Natural killer cell (primary cell): ENCODE data around the gene PEDS1. TPM values are rescaled to one million over a fixed set of nuclear protein-coding genes. Genes with fewer than 3 reads are reported as not detected.
A peak's percentile ranks its signal among the peaks of the same experiment; 100 is the strongest.

ENCODE experiments used
- ATAC-seq, 3 donors: fragments of 150-1000 bp in 2 of 3; fragments of 200-7000 bp in 1 of 3; cut with Tn5 transposase; 1 replicate in 1 of 3; 2 replicates in 2 of 3; pipeline ENCODE4 v1.10.0; 2021; ENCODE audit warnings: mild to moderate bottlenecking in 2 of 3, moderate library complexity in 2 of 3
- DNase-seq, 2 donors: peaks; one replicate each; pipeline versions ENCODE4 v3.0.0 to v3.0.0-alpha.2; 2013 to 2021; ENCODE audit warnings: mixed read lengths in 1 of 2
- H3K27ac ChIP-seq: one replicate; pipeline ENCODE4 v1.5.1; 2013; ENCODE audit warnings: mild to moderate bottlenecking, low read length
- H3K27me3 ChIP-seq: one replicate; pipeline ENCODE4 v1.6.1; 2013; ENCODE audit warnings: low read length; ENCODE audit not compliant: control insufficient read depth, insufficient read depth
- H3K36me3 ChIP-seq: one replicate; pipeline ENCODE4 v1.6.1; 2013; ENCODE audit warnings: low read length; ENCODE audit not compliant: control insufficient read depth, insufficient read depth
- H3K4me1 ChIP-seq: one replicate; pipeline ENCODE4 v1.6.1; 2013; ENCODE audit warnings: low read length; ENCODE audit not compliant: control insufficient read depth, insufficient read depth
- H3K4me3 ChIP-seq: one replicate; pipeline ENCODE4 v1.5.1; 2013; ENCODE audit warnings: low read length
- H3K9me3 ChIP-seq: one replicate; pipeline ENCODE4 v1.6.1; 2013; ENCODE audit warnings: low read length; ENCODE audit not compliant: control insufficient read depth, insufficient read depth
- H3K27ac Mint-ChIP-seq, 2 donors: one replicate each; pipeline ENCODE4 v1.8.0; 2022; ENCODE audit warnings: mild to moderate bottlenecking in 2 of 2, mixed read lengths in 2 of 2, moderate library complexity in 1 of 2
- H3K27me3 Mint-ChIP-seq, 2 donors: one replicate each; pipeline ENCODE4 v1.8.0; 2022; ENCODE audit warnings: low read depth in 2 of 2, mixed read lengths in 2 of 2
- H3K36me3 Mint-ChIP-seq: one replicate; pipeline ENCODE4 v1.8.0; 2022; ENCODE audit warnings: mixed read lengths
- H3K4me1 Mint-ChIP-seq, 2 donors: one replicate each; pipeline ENCODE4 v1.8.0; 2022; ENCODE audit warnings: mixed read lengths in 2 of 2
- H3K4me3 Mint-ChIP-seq: one replicate; pipeline ENCODE4 v1.8.0; 2022; ENCODE audit warnings: mild to moderate bottlenecking, moderate library complexity, mixed read lengths
- H3K9me3 Mint-ChIP-seq, 2 donors: one replicate each; pipeline ENCODE4 v1.8.0; 2022; ENCODE audit warnings: mixed read lengths in 2 of 2
- WGBS: methylation state at CpG from one replicate; pipeline ENCODE4 v1.1.7; 2013; ENCODE audit warnings: missing lambda C conversion rate; ENCODE audit not compliant: insufficient coverage; 5-methylcytosine and 5-hydroxymethylcytosine counted together
- intact Hi-C: fragments of 100-400 bp; cut with micrococcal nuclease; formaldehyde crosslinking; loops from one replicate; pipeline ENCODE4 v1.14.2; 2022
- total RNA-seq, 4 donors: library from RNA; stranded (reverse); fragments of 120-200 nt in 1 of 4; gene quantifications; one replicate each; pipeline versions ENCODE4 v1.2.3 to v1.2.4, GENCODE V29; 2013 to 2022
- TF ChIP-seq, protein P1 (sequence below): fragments of 200-600 bp; IDR thresholded peaks from one replicate; pipeline ENCODE4 v1.8.0; 2022; ENCODE audit warnings: antibody characterized with exemption

PEDS1 gene
- total RNA-seq, 3 donors from 2014 or later (not counting 1 experiment from before 2014, with no cell fraction given) = 27.4 to 32.8 (median 31.5) TPM

DNA sequence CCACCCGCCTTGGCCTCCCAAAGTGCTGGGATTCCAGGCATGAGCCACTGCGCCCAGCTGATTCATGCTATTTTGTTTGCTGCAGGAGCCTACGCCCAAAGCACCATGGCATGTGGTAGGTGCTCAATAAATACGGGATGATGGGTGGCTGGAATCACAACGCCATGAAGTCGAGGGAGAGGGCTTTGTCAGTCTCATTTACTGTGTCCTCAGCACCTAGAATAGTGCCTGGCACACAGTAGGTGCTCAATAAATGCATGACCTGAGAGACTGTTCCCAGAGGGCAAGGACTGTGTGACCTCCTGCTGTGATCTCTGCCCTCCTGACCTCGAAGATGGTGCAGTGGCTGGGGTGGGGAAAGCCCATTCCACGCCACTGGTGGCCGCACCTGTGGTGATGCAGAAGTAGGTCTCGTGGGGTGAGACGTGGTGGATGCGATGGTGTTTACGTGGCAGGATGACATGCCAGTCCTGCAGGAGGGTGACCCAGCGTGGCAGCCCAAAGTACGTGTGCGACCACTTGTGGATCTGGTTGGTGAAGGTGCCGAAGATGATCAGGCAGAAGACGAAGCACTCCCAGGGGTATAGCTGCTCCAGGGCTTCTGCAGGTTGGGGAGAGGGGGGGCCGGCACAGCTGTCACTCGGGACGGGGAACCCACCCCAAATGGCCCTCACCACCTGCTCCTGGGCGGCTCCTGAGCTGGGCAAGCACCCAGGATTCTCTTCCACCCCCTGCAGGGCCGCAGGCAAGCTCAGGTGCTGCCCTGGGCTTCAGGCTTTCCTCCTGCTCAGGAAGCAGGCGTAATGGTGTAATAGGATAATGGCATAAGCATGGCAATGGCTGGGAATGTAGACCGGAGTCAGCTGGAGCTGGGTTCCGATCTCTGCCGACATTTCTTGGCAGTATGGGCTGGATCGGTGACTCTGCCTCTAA lies 25.7 kb downstream of the PEDS1 start:
- H3K27ac ChIP-seq = no peak overlapping the region
- Mint-ChIP-seq H3K27me3 (no peaks in the 10 kb centered on the region), H3K36me3 (peaks cover 8% of the 10 kb centered on the region), H3K27ac (no peak overlapping the region), H3K9me3 (no peaks in the 10 kb centered on the region), H3K4me3 (no peak overlapping the region), H3K4me1 (peaks cover 0 to 11% of the 10 kb centered on the region in 2 donors)
- H3K27me3 ChIP-seq = no peaks in the 10 kb centered on the region
- H3K4me3 ChIP-seq = no peak overlapping the region
- ATAC-seq (no peak), DNase-seq (no peak)
- TF ChIP-seq, protein P1, sequence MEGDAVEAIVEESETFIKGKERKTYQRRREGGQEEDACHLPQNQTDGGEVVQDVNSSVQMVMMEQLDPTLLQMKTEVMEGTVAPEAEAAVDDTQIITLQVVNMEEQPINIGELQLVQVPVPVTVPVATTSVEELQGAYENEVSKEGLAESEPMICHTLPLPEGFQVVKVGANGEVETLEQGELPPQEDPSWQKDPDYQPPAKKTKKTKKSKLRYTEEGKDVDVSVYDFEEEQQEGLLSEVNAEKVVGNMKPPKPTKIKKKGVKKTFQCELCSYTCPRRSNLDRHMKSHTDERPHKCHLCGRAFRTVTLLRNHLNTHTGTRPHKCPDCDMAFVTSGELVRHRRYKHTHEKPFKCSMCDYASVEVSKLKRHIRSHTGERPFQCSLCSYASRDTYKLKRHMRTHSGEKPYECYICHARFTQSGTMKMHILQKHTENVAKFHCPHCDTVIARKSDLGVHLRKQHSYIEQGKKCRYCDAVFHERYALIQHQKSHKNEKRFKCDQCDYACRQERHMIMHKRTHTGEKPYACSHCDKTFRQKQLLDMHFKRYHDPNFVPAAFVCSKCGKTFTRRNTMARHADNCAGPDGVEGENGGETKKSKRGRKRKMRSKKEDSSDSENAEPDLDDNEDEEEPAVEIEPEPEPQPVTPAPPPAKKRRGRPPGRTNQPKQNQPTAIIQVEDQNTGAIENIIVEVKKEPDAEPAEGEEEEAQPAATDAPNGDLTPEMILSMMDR = no peak
- no peaks in the 10 kb centered on the region for H3K4me1 ChIP-seq
- H3K9me3 ChIP-seq = no peaks in the 10 kb centered on the region
- H3K36me3 ChIP-seq = peaks cover 61% of the 10 kb centered on the region
- WGBS = 94% methylated on average over 28 of the region's 28 CpGs
- intact Hi-C loops = no loop called here

DNA sequence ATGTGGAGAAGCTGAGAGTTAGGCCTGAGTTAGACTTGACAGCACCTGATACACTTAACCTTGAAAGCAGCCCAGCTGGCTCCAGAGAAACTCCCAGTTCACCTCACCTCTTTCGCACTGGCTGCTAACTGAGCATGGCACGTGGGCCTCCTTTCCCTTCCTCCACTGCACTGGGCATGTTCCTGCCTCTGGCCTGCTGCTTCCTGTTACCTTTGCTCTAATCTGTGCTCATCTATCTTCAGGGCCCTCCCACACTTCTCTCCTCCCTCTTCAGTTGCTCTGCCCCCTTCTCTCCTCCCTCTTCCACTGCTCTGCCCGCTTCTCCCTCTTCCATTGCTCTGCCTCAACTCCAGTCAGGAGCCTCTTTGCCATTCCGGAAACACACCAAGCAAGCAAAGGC lies 26.9 kb downstream of the PEDS1 start:
- DNase-seq (no peak), ATAC-seq (no peak)
- peaks cover 8% of the 10 kb centered on the region for H3K36me3 Mint-ChIP-seq

DNA sequence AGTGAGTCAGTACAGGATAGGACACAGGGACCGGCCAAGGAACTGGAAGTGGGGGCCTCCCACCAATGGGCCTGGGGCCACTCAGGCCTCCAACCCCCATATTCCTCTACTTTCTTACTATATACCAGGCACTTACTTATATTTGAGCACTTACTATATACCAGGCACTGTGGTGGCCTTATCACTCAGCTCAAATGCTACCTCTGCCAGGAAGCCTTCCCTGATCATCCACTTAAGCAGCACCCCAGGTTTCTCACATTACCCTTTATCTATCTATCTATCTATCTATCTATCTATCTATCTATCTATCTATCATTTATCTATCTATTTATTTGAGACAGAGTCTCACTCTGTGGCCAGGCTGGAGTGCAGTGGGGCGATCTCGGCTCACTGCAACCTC lies 28.2 kb downstream of the PEDS1 start:
- Histone ChIP-seq H3K27ac (no peak overlapping the region), H3K4me3 (no peak overlapping the region), H3K36me3 (peaks cover 56% of the 10 kb centered on the region), H3K27me3 (no peaks in the 10 kb centered on the region), H3K4me1 (no peaks in the 10 kb centered on the region), H3K9me3 (no peaks in the 10 kb centered on the region)
- no peak for DNase-seq
- TF ChIP-seq, protein P1 = no peak
- Mint-ChIP-seq H3K9me3 (no peaks in the 10 kb centered on the region), H3K27me3 (no peaks in the 10 kb centered on the region), H3K4me3 (no peak overlapping the region), H3K27ac (peak overlapping the region in 1 of 2 donors; percentile 42), H3K4me1 (peaks cover 5% of the 10 kb centered on the region in 2 donors), H3K36me3 (peaks cover 8% of the 10 kb centered on the region)
- peak in 1 of 3 donors; percentile 22 for ATAC-seq
- 100% methylated on average over 3 of the region's 3 CpGs for WGBS
- intact Hi-C loops = no loop called here

More for the DNA sequence above, 26.9 kb downstream of the PEDS1 start:
- intact Hi-C loops = no loop called here
- H3K27ac Mint-ChIP-seq = peak overlapping the region in 1 of 2 donors; percentile 27
- TF ChIP-seq, protein P1 = no peak
- Histone ChIP-seq H3K27ac (no peak overlapping the region), H3K27me3 (no peaks in the 10 kb centered on the region), H3K4me1 (no peaks in the 10 kb centered on the region), H3K9me3 (no peaks in the 10 kb centered on the region), H3K4me3 (no peak overlapping the region), H3K36me3 (peaks cover 60% of the 10 kb centered on the region)
- peaks cover 0 to 4% of the 10 kb centered on the region in 2 donors for H3K4me1 Mint-ChIP-seq
- H3K27me3 Mint-ChIP-seq = no peaks in the 10 kb centered on the region
- WGBS = 89% methylated on average over 4 of the region's 4 CpGs
- H3K9me3 Mint-ChIP-seq = no peaks in the 10 kb centered on the region
- no peak overlapping the region for H3K4me3 Mint-ChIP-seq
